Stimulated activated CD4-positive, alpha-beta T cell treated with anti-CD3 and anti-CD28 coated beads, Interleukin-4, amount 100 ng/mL, for 4 hours (primary cell): Measurements from ENCODE around the gene NPR2.

Source experiments
- DNase-seq, 2 experiments: peaks; one replicate each; pipeline ENCODE4 v3.0.0-alpha.2; 2020

Gene NPR2

DNA sequence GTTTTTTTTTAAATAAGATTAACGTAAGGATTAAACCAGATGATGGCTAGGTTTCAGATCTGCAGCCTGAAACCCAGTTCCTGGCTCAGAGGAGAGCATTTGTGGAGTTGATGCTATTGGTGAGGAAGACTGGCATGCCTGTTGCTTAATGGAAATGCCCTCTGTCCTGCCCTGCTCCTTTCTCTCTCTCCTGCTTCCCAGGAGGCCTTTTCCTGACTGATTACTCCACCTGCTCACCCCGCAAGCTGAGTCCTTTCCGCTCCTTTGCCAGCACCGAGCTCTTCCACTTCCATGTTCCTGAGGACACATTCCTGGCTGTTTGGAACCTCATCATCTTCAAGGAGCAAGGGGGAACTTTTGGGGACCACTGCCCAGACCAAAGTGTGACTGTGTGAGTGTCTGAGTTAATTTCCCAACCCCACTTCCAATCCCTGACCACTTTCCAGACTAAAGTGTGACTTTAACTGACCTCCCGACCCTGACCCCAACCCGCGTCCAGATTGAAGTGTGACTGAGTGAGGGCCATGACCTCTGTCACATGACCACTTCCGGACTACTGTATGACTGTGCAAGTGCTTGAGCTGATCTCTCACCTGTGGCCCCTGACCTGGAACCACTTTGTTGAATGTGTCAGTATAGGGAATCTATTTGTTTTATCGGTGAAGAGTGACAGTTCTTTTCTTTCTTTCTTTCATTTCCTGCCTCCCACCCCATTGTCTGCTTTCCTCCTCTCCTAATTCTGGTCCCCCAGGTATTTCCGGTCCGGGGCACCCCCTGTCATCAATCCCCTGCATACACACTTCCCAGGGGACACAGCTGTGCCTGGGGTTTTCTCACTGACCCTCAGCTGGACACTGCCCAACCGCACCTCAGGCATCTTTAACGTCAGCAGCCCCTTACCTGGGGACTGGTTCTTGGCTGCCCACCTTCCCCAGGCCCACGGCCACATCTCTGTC lies 43.1 kb downstream of the NPR2 start:
- DNase-seq: no peak

DNA sequence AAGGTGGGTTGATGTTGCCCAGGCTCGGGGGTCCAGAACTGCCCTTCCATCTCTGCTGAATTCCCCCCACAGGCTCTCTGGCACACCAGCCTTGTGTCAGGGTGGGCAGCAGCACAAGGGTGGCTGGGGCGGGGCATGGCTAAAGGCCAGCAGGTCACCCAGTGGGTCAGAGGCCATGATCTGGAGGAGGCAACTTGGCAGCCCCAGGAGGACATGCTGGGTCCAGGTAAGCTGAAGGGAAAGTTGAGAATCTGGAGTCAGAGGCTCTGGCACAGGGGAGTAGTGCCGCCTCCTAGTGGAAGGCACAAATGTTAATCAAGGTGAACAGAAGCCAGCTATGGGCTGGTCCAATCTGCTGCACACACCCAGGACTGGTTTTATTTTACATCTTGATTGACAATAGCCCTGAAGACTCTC lies 43.8 kb downstream of the NPR2 start:
- no peak for DNase-seq

DNA sequence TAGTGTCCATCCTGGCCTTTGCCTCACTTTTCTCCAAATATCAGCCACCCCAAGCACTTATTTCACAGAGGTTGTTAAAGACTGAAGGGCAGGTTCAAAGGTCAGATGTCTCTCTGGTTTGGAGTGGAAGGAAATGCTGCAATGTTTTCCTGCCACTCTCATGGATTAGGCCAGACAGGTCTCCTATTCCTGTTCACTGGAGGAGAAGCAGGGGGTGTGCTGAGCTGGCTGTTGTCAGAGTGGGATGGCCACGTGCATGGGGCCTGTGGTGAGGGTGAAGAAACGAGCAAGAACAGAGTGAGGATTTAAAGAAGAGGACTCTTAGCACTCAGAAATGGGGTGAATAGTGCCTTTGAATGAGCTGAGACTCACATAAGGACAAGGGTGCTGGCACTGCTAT lies 44.4 kb downstream of the NPR2 start:
- no peak for DNase-seq

DNA sequence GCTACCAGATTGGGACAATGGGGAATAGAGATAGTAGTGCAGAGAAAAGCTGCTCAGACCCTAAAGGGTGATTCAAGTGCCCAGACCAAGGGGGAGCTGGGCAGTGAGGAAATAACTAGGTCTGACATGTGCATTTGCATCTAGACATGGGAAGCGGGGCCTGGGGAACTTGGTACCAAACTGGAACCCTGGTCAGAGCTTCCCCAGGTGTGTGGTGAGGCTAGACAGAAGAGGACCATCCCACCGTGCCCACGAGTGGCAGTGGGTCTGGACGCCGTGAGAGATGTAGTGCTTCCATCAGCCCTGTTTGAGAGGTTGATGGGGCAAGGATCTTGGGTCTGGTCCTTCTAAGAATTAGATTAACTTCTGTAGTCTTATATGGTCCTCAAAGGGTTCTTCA lies 45.2 kb downstream of the NPR2 start:
- no peak for DNase-seq

DNA sequence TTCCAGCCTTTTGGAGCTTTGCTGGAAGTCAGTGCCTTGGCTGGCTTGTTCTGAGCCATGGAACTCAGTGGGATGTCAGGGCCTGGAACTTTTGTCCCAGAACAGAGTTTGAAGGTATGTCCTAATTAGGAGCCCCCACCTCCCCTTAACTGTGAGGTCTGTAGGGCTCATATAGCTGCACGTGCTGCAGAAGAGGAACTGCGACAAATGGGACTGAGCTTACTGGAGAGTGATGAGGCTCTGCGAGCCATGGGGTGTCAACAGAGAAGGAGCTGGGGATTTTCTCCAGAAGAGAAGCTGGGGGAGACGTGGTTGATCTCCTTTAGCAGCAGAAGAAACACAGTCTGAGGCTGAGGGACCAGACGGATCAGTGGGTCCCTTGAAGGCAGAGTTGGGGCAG lies 48.5 kb downstream of the NPR2 start:
- DNase-seq: no peak

DNA sequence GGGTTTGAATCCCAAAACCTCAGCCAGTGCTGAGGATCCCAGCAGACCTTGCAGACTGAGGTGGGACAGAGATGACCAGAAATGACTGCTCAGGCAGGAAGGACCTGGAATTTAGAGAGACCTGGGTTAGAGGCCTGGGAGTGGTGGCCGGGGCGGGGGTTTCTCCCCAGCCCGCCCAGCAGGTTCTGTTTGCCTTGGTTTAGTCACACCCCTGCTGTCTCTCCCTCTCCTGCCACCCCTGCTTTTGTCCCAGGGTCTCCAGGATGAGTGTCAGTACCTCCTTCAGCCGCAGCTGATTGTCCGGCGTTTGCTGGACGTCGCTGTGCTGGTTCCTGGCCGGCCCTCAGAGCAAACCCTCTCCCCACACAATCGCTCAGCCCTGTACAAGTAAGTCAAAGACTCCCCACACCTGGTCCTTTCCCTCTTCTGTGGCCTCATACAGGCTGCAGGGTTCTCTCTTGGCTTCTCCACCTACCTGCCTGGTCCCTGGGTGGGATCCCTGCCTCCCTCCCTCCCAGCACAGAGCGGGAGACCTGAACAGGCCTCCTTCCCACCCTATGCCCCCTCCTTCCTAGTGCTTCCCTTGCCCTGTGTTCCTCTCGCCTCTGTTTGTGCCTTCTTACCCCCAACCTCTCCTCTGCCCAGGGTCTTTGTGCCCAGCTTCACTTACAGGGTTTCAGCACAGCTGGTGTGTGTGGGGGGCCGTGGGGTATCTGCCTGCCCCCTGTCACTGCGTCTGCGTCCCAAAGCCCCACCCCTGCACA lies 49.7 kb downstream of the NPR2 start:
- DNase-seq: no peak

DNA sequence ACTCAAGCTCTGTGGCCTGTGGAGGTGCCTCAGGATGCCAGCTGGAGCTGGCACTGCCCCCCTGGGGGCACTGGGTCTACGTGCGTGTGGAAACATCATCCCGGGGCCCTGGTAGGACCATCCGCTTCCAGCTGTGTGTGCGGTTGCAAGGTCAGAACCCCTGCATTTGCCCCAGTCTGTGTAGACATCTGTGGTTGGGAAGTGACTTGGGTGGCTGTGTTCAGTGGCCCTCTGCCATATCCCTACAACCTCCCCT lies 50.2 kb downstream of the NPR2 start:
- DNase-seq: no peak

DNA sequence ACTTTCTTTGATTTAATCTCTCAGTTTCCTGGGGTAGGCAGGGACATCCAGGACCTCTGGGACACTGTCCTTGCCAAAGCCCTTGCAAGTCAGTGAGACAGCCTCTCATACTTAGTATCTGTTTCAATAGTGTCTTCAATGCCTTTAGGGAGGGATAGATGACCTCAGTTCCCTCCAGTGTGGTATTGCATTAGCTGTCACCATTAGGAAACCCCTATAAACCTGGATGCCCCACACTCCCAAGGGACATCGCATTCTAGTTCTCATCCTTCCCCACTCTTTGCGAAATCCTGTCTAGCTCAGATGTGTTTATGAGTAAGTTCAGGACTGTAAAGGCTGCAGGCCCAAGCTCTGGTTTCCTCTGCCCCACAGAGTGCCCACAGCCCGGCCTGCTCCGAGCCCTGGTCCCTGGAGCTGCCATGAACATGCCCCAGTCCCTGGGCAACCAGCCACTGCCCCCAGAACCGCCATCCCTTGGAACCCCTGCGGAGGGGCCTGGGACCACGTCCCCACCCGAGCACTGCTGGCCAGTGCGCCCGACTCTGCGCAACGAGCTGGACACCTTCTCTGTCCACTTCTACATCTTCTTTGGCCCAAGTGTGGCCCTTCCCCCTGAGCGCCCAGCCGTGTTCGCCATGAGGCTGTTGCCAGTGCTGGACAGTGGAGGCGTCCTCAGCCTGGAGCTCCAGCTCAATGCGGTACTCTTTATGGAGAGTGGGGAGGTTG lies 50.8 kb downstream of the NPR2 start:
- no peak for DNase-seq

DNA sequence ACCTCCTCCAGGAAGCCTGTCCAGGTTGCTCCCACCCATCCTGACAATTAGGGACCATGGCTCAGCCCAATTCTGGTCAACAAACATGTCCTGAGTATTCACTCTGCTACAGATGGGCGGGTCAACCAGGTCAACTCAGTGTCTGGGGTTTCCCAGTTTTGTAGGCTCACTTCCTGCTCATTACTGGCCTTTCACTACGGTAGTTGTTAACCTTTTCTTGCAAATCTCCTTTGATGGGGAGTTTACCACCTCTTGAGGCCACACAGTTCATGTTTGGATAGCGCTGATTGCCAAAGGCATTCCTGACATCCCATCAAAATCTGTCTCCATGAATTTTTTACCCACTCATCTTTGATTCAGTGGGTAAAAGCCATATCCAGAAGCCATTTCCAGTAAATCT lies 51.4 kb downstream of the NPR2 start:
- no peak for DNase-seq

DNA sequence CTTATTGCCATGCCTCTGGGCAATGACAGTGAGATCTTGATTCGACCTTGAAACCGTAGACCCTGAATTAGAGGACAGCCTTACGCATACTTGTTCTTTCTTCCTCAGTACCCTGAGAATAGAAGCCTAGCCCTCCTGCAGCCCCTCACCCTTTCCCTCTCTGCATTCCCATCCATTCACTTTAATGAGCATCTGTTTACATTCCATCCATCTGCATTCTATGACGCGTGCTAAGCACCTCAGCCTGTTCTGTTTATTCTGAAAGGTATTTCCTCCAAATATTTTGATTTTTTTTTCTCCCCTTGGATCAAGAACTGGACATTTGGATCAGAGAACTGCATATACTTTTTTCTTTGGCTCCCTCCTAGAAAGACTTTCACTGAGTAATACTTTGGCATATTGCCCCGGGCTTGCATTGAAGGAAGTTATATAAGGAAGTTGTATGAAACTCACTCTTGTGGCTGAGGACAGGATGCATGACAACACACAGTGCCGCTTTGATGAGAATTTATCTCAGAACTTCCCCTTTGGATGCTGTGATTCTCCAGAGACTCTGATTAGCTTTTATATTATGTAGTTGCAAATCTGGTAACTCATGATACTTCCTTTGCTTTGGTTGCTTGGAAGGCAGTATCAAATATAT lies 53.4 kb downstream of the NPR2 start:
- no peak for DNase-seq

DNA sequence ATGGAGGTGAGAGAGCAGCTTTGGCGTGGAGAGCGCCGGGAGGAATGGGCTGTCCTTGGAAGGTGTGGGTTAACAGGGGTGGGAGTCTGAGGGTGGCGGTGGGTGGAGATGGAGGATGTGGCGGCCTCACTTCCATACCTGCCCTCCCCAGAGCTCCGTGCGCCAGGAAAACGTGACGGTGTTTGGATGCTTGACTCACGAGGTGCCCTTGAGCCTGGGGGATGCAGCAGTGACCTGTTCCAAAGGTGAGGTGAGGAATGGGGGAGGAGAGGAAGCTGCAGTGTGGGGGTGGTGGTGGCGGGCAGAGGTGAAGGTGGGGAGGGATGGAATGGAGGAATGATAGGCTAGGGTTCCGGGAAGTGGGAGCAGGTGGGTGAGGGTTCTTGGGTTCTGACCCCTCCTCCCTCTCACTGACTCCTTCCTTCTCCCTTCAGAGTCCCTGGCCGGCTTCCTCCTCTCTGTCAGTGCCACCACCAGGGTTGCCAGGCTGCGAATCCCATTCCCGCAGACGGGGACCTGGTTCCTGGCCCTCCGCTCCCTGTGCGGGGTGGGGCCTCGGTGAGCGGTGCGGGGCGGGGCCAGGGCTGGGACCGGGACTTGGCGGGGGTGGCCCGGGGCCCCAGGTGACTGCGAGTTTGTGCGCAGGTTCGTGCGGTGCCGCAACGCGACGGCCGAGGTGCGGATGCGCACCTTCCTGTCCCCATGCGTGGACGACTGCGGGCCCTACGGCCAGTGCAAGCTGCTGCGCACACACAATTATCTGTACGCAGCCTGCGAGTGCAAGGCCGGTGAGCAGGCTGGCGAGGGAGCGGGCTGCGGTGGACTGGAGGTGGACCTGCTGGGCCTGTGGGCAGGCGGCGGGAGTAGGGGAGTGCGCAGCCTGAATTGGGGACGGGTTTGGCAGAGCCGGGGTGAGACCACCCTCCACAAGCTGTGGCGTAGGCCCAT lies 54.7 kb downstream of the NPR2 start:
- no peak for DNase-seq

DNA sequence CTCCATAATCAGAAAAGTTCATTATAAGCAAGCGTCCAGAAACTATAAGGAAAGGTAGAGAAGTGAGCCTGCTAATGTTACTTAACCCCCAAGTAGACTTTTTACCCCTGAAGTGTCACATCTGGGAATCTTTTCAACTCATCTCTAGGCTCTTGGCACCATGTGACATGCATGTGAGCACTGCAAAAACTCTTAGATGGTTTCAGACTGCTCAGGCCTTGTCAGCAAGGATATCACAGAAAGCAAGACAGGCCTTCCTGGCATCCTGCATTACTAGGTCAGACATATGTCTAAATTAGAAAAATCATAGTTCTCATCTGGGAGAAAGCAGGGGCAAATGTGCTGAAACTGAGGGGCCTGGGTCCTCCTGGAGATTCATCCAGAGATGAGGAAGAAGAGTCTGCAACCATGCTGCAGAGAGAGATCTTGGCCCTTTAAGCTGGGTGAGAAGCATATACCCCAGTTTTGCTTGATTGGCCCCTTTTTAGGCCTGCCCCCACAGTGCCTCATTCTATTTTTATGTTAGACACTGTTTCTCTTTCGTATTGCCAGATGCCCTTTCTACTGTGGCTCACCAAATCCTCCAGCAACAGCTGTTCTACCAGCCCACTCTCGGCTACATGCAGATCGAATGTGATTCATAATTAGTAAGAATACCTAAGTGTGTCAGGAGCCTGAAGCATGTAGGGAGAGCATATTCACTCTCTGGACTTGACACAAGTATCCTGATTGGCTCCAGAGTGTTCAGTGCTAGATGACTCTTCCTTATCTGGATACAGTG lies 56.6 kb downstream of the NPR2 start:
- no peak for DNase-seq

DNA sequence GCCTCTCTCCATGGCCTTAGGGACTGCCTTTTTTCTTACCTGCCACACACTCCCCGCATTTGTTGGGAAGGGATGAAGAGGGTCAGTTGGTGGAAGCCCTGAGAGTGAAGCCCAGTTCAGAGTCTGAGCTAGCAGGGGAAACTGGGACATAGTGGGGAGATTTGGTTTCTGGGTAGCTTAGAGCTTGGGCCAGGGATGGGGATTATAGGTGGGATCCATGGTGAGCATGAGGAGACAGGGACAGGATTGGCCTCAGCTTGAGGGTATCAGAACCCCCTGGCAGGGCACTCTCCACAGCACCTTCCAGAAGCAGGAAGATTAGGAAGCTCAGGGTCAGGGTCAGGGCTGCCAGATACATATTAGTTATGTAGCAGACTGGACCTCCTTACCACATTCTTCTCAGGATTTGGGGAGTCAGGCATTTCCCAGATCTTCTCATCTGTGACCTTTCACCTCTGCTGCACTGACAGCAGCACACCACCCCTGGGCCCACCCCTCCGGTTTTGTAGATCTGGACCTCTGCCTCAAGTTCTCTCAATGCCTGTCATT lies 61.0 kb downstream of the NPR2 start:
- DNase-seq: no peak

DNA sequence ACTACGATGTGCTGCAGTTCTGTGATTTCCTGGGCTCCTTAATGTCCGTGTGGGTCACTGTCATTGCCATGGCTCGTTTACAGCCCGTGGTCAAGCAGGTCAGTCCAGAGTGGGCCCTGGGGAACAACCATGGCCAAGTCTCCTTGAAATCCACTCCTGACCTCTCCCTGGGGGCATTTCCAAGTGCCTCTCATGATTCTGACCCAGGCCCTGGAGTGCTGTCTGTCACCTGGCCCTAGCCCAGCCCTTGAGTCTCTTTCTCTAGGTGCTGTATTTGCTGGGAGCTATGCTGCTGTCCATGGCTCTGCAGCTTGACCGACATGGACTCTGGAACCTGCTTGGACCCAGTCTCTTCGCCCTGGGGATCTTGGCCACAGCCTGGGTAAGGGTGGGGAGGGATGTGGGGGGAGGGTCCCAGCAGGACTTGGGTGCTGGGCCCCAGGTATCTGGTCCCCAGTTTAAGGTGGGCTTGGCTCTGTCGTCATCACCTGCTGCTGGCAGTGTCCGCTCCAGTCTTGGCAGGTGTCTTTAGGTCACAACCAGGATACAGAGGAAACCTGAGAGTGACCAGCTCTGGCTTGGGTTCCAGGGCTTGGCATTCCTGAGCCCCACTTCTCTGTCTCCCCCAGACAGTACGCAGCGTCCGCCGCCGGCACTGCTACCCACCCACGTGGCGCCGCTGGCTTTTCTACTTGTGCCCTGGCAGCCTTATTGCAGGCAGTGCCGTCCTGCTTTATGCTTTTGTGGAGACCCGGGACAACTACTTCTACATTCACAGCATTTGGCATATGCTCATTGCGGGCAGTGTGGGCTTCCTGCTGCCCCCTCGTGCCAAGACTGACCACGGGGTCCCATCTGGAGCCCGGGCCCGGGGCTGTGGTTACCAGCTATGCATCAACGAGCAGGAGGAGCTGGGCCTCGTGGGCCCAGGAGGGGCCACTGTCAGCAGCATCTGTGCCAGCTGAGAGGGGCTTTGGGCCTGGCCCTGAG lies 61.8 kb downstream of the NPR2 start:
- DNase-seq: no peak

DNA sequence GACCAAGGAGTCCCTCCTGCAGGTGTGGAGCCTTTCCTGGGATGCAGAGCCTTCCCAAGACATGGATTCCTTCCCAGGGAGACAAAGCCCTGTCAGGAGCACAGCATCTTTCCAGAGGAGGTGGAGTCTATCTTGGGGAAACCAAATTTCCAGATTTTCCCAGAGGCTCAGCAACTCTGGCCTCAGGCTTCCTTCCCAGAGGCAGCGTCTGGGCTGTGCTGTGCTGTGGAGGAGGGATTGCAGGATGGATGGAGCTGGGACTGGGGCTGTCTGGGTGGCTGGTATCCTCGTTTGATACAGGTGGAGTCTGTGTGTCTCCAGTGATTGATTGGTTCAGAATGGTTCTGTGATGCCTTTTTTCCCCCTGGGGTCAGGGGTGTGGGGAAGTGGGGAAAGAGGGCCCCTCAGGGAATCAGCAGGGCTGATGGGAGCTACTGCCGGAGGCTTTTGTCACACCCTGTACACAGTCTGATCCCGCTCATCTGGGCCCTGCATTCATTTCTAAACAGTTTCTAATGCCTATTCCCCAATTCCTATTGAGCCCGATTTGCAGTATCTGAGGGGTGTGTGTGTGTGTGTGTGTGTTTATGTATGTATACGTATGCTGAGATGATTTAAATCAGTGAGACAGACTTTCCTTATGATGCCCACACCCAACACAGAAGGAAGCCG lies 62.8 kb downstream of the NPR2 start:
- DNase-seq: no peak

DNA sequence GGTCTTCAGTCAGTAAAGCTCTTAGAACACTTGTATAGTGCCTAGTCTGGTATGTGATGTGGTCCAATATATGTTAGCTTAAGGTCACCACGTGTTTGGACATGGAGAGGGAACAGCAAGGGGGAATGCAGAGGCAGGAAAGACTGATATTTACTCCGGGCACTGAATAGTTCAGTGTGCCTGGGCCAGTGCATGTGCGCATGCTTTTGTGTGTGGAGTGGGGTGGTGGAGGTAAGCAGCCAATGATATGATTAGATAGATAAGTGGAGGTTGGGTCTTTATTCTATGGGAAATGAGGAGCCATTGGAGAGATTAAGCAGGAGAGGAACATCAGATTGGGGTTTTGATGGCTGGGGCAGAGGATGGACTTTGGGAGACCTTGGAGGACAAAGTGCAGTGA lies 64.8 kb downstream of the NPR2 start:
- no peak for DNase-seq

DNA sequence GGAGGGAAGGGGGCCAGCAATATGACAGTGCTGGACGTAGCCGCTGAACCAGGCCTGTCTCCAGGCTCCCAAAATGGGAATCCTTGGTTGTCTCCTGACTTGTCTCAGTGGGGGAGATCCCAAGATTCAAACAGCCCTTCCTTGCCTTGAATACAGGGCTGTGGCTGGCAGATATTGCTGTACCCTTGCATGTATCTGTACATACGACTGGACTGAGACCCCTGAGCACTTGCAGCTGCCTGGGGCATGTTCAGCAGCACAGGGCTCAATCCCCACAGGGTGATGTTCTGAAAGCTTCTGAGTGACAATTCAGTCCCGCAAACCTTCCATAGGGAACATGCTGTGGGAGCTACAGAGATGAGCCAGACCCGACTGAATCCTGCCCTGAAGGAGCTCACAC lies 65.5 kb downstream of the NPR2 start:
- DNase-seq: no peak

DNA sequence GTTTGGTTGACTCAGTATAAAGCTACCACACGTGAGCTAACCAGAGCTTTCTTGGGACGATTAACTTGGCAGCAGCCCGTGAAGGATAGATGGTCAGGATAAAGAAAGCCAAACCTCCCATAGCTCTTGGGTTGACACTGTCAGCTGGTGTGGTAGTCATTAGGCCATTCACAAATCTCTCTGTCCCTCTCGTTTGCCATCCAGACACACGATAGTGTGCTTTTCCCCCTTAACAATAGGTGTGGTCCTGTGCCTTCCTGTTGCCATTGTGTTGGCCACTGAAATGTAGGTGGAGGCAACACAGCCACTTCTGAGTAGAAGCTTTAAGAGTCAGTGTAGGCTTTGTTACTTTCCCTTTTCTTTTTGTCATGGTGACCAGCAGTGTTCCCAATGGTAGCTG lies 67.1 kb downstream of the NPR2 start:
- DNase-seq: no peak
